Lung (tissue), 12 donors: ENCODE measurements around the gene KRT12. TPM values are rescaled to one million over a fixed set of nuclear protein-coding genes. Genes with fewer than 3 reads are reported as not detected.

Experiments
- ATAC-seq: fragments of 200-7000 bp; cut with Tn5 transposase; one replicate; pipeline ENCODE4 v1.9.1; 2020; ENCODE audit warnings: moderate number of reproducible peaks; ENCODE audit not compliant: insufficient read depth, low FRiP score
- DNase-seq, 3 donors: peaks; one replicate each; pipeline ENCODE4 v3.0.0-alpha.2; 2013 to 2017
- H3K27ac ChIP-seq, 2 donors: one replicate each; pipeline ENCODE4 v1.5.1; 2013; ENCODE audit warnings: mild to moderate bottlenecking in 2 of 2, moderate library complexity in 2 of 2, control low read depth in 1 of 2, inconsistent platforms in 1 of 2, low read depth in 1 of 2, low read length in 1 of 2
- H3K27me3 ChIP-seq, 3 donors: one replicate each; pipeline ENCODE4 v1.5.1; 2013; ENCODE audit warnings: low read length in 2 of 3; ENCODE audit not compliant: control insufficient read depth in 3 of 3, insufficient read depth in 3 of 3
- H3K36me3 ChIP-seq, 4 donors: one replicate each; pipeline ENCODE4 v1.5.1; 2013; ENCODE audit warnings: low read length in 4 of 4, mild to moderate bottlenecking in 1 of 4, moderate library complexity in 1 of 4; ENCODE audit not compliant: control insufficient read depth in 4 of 4, insufficient read depth in 4 of 4
- H3K4me1 ChIP-seq, 5 donors: one replicate each; pipeline ENCODE4 v1.5.1; 2013; ENCODE audit warnings: low read length in 5 of 5, mild to moderate bottlenecking in 2 of 5, moderate library complexity in 1 of 5; ENCODE audit not compliant: control insufficient read depth in 5 of 5, insufficient read depth in 5 of 5
- H3K4me3 ChIP-seq: one replicate; pipeline ENCODE4 v1.5.1; 2013; ENCODE audit warnings: mild to moderate bottlenecking, control low read depth, moderate library complexity
- H3K9ac ChIP-seq, 2 donors: one replicate each; pipeline ENCODE4 v1.5.1; 2013; ENCODE audit warnings: low read length in 2 of 2, control low read depth in 1 of 2; ENCODE audit not compliant: insufficient read depth in 1 of 2
- H3K9me3 ChIP-seq, 4 donors: one replicate each; pipeline ENCODE4 v1.5.1; 2013; ENCODE audit warnings: low read length in 3 of 4, mild to moderate bottlenecking in 1 of 4, moderate library complexity in 1 of 4; ENCODE audit not compliant: control insufficient read depth in 4 of 4, insufficient read depth in 3 of 4
- CTCF ChIP-seq: IDR thresholded peaks from 2 replicates; pipeline ENCODE4 v1.5.1; 2012; ENCODE audit warnings: mild to moderate bottlenecking; ENCODE audit errors: control extremely low read depth, extremely low read depth
- WGBS, 2 donors: extraction: QIAGEN DNeasy Blood & Tissue Kit; methylation state at CpG; one replicate each; pipeline ENCODE4 v1.1.7; 2013; 5-methylcytosine and 5-hydroxymethylcytosine counted together
- polyA plus RNA-seq, 2 donors: library from polyadenylated mRNA; stranded (reverse); fragments of 200-250 nt; gene quantifications; one replicate each; pipeline ENCODE4 v1.2.1, GENCODE V29; 2013
- total RNA-seq, 2 donors: library from RNA; depleted of rRNA in 1 of 2; stranded (reverse); fragments of >200 nt in 1 of 2; gene quantifications; one replicate each; pipeline ENCODE4 v1.2.1, GENCODE V29; 2014 to 2021
- donor health status: control.
- donor health status: control.
- donor health status: Bipolar disorder and iron deficiency.
- donor health status: healthy.
- donor health status: DM: yes; HTN: yes; CAD: no.

KRT12 gene
- total and polyA plus RNA-seq, 4 donors = not detected

DNA sequence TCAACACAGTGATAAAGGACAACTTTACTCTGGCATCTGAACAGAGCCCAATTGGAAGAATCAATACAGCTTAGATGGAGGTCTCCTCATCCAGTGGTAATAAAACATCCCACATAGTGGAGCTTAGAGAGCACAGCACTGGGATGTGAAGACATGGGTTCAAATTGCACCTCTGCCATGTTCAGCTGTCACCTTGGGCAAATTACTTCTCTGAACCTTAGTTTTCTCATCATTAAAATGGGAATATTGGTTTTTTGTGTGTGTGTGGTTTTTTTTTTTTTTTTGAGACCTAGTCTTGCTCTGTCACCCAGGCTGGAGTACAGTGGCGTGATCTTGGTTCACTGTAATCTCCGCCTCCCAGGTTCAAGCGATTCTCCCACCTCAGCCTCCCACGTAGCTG lies 31.0 kb downstream of the KRT12 start:
- H3K9ac ChIP-seq = no peak overlapping the region
- no peaks in the 10 kb centered on the region for H3K9me3 ChIP-seq
- no peak for TF ChIP-seq CTCF
- H3K27ac ChIP-seq = no peak overlapping the region
- DNase-seq (no peak), ATAC-seq (no peak)
- H3K4me1 ChIP-seq = peaks cover 0 to 2% (median 0%) of the 10 kb centered on the region in 5 donors
- peaks cover 0 to 5% (median 3%) of the 10 kb centered on the region in 4 donors for H3K36me3 ChIP-seq
- H3K27me3 ChIP-seq = no peaks in the 10 kb centered on the region
- 99% methylated on average over 4 of the region's 4 CpGs for WGBS, 2 donors
- H3K4me3 ChIP-seq = no peak overlapping the region

DNA sequence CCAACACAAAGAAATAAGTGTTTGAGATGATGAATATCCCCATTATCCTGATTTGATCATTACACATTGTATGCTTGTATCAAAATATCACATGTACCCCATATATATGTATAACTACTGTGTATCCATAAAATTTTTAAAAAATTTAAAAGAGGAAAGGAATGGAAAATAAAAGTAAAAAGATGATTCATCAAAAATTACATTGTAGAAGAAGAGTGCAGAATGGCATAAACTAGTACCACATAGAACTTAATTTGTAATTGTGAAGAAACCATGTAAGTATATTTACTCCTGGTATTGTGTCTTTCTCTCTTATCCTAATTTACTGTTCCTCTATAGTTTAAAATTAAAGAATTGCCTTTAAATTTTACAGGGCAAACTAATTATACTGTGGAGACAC lies 33.1 kb downstream of the KRT12 start:
- no peak for ATAC-seq

GRCh38 chr17:40832840-40833239 lies 34.2 kb downstream of the KRT12 start:
- H3K27ac ChIP-seq = peak overlapping the region in 1 of 2 donors; percentile 2
- no peaks in the 10 kb centered on the region for H3K27me3 ChIP-seq
- DNase-seq (no peak), ATAC-seq (no peak)
- no peak overlapping the region for H3K9ac ChIP-seq
- H3K36me3 ChIP-seq = peaks cover 0 to 5% (median 3%) of the 10 kb centered on the region in 4 donors
- H3K9me3 ChIP-seq = no peaks in the 10 kb centered on the region
- TF ChIP-seq CTCF = no peak
- WGBS, 2 donors = 91 to 93% methylated on average over 3 of the region's 3 CpGs
- peaks cover 0 to 2% (median 0%) of the 10 kb centered on the region in 5 donors for H3K4me1 ChIP-seq
- no peak overlapping the region for H3K4me3 ChIP-seq

More for the DNA sequence above, 33.1 kb downstream of the KRT12 start:
- Histone ChIP-seq H3K9me3 (no peaks in the 10 kb centered on the region), H3K4me3 (no peak overlapping the region), H3K36me3 (peaks cover 0 to 5% (median 3%) of the 10 kb centered on the region in 4 donors), H3K4me1 (peaks cover 0 to 2% (median 0%) of the 10 kb centered on the region in 5 donors), H3K27me3 (no peaks in the 10 kb centered on the region), H3K27ac (no peak overlapping the region), H3K9ac (no peak overlapping the region)
- DNase-seq = no peak
- TF ChIP-seq CTCF = no peak
